GM19468 (cell line): ENCODE results near the gene PARP11.

Source experiments
- ATAC-seq: cut with Tn5 transposase; IDR thresholded peaks from one replicate; pipeline ENCODE4 v1.9.1; 2021; ENCODE audit warnings: mild to moderate bottlenecking, moderate library complexity, moderate number of reproducible peaks; ENCODE audit not compliant: unreplicated experiment; ENCODE audit errors: extremely low read depth

The PARP11 gene

GRCh38 chr12:3828888-3829287, 44.3 kb downstream of the PARP11 start:
- no peak for ATAC-seq

- no peak for ATAC-seq
Measured at GRCh38 chr12:3827301-3828000, 45.7 kb downstream of the PARP11 start.

DNA sequence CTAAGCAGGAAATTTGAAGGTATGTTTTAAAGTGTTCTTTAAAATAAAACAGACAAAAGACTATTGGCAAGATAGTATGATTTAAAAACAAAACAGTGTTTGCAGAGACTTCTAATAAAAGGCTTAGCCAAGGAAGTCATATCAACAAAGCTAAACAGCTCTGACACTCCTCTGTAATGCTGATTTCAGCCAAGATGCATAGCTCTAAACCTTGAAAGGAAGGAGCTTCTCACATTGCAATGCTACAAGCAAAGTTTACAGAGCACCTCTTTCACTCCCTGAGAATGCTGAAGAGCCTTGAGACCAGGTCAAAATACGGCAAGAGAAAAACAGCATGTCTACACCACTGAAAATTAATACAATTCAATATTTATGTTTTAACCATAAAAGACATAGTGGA, 51.8 kb downstream of the PARP11 start:
- ATAC-seq = no peak

- no peak for ATAC-seq
Measured at GRCh38 chr12:3820122-3820521, 53.1 kb downstream of the PARP11 start.

- ATAC-seq = no peak
Measured at GRCh38 chr12:3816266-3816665, 56.9 kb downstream of the PARP11 start.

GRCh38 chr12:3815094-3815766, 58.0 kb downstream of the PARP11 start:
- ATAC-seq = no peak

GRCh38 chr12:3810540-3810939, 62.7 kb downstream of the PARP11 start:
- ATAC-seq = no peak

DNA sequence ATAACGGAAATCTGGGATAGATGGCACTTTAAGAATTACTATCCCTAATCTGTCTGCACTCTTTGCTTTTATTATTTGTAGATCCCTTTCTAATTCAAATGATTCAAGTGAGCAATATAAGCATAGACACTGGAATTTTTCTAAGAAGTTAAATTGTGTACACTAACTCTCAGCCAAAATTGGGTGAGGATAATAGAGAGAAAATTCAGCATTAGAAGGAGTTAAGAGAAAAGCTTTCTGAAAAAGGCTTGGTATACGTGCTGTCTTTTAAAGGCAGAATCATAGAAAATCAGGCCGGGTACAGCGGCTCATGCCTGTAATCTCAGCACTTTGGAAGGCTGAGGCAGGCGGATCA, 63.2 kb downstream of the PARP11 start:
- no peak for ATAC-seq

- no peak for ATAC-seq
Measured at GRCh38 chr12:3809357-3810015, 63.7 kb downstream of the PARP11 start.

DNA sequence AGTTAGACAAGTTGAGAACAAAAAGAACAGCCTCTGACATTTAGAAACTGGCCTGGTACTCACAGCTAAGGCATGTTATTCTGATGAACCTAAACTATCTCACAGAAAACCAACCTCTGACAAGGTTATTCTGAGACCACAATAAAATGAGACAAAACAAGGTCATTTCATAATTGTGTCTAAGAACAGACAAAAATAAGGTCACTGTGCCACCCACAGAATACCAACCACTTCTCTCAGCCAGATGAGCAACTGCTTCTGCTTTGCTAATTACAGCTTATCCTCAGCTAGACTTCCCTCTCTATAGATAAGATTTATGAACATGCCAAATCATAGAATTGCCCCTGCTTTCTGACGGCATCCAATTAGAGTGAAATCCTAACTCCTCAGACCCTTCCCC, 68.1 kb downstream of the PARP11 start:
- ATAC-seq = no peak

DNA sequence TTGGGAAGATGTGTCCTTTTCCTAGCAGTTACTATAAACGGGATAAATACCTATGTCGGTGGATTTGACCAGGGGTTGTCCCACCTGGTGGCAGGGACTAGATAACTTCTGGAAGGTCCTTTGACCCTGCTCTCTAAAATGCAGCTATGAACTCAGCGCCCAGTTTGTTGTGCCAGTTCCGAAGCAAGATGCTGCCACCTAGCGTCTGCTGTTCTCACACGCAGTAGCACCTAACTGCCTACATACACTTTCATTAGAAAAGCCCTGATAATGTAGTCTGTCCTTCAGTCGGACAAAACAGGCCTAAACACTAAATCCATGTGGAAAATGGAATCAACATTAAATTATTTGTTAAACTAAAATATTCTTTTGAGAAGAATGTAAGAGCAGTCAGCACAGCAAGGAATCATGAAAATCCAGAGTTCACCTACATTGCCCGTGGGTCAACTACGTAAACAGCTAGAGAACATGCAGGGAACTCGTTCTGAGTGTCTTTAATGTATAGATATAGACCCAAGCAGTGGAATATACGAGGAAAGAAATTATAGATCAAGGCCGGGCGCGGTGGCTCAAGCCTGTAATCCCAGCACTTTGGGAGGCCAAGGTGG, 69.2 kb downstream of the PARP11 start:
- ATAC-seq = no peak

DNA sequence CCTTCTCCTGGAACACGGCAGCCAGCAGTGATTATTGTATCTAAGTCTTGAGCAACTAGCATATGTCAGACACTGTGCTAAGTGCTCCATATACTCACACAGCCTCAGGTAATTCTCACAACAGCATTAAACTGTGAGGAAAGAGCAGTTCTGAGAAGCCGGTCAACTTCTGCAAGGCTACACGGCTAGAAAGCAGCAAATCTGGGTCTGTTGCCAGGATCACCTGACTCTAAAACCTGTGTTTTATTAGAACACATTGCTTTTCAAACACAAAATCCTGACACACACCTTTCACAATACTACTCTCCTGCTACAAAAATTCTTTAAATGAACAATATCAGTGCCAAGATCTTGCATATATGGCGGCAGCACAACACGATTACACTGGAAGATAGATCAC, 70.5 kb downstream of the PARP11 start:
- no peak for ATAC-seq

GRCh38 chr12:3797531-3798048, 75.6 kb downstream of the PARP11 start:
- ATAC-seq = no peak

- no peak for ATAC-seq
Measured at GRCh38 chr12:3795492-3796133, 77.6 kb downstream of the PARP11 start.

- ATAC-seq = no peak
Measured at GRCh38 chr12:3795066-3795465, 78.1 kb downstream of the PARP11 start.

DNA sequence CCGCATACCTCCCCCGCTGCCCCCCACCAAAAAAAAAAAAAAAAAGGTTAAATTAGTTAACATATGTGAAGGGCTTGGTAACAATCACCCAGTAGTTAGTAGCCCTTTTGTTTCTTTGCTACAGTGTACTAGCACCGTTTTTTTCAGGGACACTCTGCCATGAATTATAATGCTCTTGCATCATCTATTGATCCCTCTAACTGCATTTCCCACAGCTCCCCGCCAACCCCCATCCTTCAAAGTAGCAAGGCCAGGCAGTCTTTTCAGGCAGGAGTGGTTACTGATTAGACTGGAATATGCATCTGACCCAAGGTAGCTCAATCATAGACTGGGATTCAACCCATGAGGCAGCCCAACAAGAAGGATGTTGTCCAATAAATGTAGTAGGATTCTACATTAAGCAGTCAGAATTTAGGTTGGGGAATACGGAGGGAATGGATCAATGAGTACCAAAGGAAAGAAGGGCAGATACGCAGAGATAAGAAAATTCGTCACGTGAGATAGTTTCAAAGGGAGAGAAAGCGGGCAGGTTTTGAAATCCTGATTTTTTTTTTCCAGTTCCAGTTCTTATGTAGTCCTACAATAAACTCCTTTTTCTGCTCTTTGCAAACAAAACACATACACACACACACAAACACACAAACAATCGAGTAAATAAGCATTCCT, 80.4 kb downstream of the PARP11 start:
- ATAC-seq = no peak

GRCh38 chr12:3791256-3791874, 81.8 kb downstream of the PARP11 start:
- no peak for ATAC-seq

DNA sequence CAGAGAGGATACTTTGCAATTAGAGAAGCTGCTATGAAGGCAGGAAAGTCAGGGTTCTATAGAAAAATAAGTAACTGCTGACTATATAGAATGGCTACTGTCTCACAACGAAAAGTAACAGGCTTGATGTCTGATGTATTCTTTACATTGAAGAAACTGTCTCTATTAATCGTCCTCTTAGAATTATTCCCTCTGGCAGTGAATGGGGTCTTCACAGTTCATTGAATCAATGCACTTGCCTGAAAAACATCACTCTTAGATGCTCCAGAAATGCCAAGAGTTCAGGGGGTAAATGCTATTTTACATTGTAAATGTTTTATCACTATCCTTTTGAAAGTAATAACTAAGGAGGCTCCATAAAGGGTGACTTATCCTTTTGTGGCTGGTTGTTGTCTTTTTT, 82.6 kb downstream of the PARP11 start:
- ATAC-seq = no peak

DNA sequence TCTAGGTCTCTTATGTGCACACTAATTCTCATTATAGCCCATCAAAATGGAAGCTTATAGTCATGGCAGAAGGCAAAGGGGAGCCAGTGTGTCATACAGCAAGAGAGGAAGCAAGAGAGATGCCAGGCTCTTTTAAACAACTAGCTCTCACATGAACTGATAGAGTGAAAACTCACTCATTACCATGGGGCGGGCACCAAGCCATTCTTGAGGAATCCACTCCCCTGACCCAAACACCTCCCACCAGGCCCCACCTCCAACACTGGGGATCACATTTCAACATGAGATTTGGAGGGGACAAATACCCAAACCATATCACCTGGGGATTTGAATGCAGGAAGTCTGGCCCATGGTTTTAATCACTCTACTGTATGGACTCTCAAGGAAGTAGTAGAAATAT, 83.4 kb downstream of the PARP11 start:
- ATAC-seq = no peak
